ENCODE measurements around the gene CHORDC1.
"Not testable (repeated sequence)": the region's sequence is repeated elsewhere in the genome, so short reads cannot be mapped to it uniquely, and the experiment has no call there.

Gene CHORDC1

GRCh38 chr11:90222459-90223247, at the start of gene CHORDC1:
TSS of gene CHORDC1 (minus strand) at chr11:90223049. CDS start at chr11:90222954, 95 bp downstream.
- DNase-seq: peak; percentile 73 to 87 (median 78)

- DNase-seq: no peak
These were observed 34.3 kb upstream of the CHORDC1 start for GRCh38 chr11:90257158-90257525.

- no peak for DNase-seq
These were observed 33.7 kb upstream of the CHORDC1 start for GRCh38 chr11:90256404-90257157.

- no peak for DNase-seq
These were observed 31.2 kb upstream of the CHORDC1 start for GRCh38 chr11:90254065-90254464.

- no peak for DNase-seq
These were observed 29.2 kb upstream of the CHORDC1 start for GRCh38 chr11:90252053-90252452.

- no peak for DNase-seq
These were observed 28.8 kb upstream of the CHORDC1 start for GRCh38 chr11:90251599-90251998.

GRCh38 chr11:90250970-90251369, 28.1 kb upstream of the CHORDC1 start:
- no peak for DNase-seq

GRCh38 chr11:90246468-90246867, 23.6 kb upstream of the CHORDC1 start:
- no peak for DNase-seq

GRCh38 chr11:90243534-90243933, 20.7 kb upstream of the CHORDC1 start:
- DNase-seq: no peak

- no peak for DNase-seq
These were observed 20.1 kb upstream of the CHORDC1 start for GRCh38 chr11:90242894-90243416.

- DNase-seq: no peak
These were observed 18.6 kb upstream of the CHORDC1 start for GRCh38 chr11:90241414-90241813.

GRCh38 chr11:90239967-90240636, 17.3 kb upstream of the CHORDC1 start:
- not testable (repeated sequence) for DNase-seq

GRCh38 chr11:90237004-90237403, 14.2 kb upstream of the CHORDC1 start:
- DNase-seq: no peak

GRCh38 chr11:90235526-90235925, 12.7 kb upstream of the CHORDC1 start:
- no peak for DNase-seq

GRCh38 chr11:90234977-90235376, 12.1 kb upstream of the CHORDC1 start:
- DNase-seq: no peak

- DNase-seq: no peak
These were observed 6.9 kb upstream of the CHORDC1 start for GRCh38 chr11:90229791-90230190.

GRCh38 chr11:90228056-90228455, 5.2 kb upstream of the CHORDC1 start:
- no peak for DNase-seq

- DNase-seq: no peak
These were observed 368 bp upstream of the CHORDC1 start for GRCh38 chr11:90223248-90223585.

GRCh38 chr11:90221803-90222458, 918 bp downstream of the CHORDC1 start:
- no peak for DNase-seq

- DNase-seq: no peak
These were observed 2.5 kb downstream of the CHORDC1 start for GRCh38 chr11:90220391-90220790.

- DNase-seq: no peak
These were observed 3.4 kb downstream of the CHORDC1 start for GRCh38 chr11:90219438-90219837.

GRCh38 chr11:90218606-90219005, 4.2 kb downstream of the CHORDC1 start:
- no peak for DNase-seq

GRCh38 chr11:90216611-90217010, 6.2 kb downstream of the CHORDC1 start:
- no peak for DNase-seq
